ENCODE data around the gene STX8.
"Not testable (repeated sequence)": the region's sequence is repeated elsewhere in the genome, so short reads cannot be mapped to it uniquely, and the experiment has no call there.

Gene STX8

GRCh38 chr17:9383826-9384225 lies 191.8 kb downstream of the STX8 start:
- no peak for DNase-seq

DNA sequence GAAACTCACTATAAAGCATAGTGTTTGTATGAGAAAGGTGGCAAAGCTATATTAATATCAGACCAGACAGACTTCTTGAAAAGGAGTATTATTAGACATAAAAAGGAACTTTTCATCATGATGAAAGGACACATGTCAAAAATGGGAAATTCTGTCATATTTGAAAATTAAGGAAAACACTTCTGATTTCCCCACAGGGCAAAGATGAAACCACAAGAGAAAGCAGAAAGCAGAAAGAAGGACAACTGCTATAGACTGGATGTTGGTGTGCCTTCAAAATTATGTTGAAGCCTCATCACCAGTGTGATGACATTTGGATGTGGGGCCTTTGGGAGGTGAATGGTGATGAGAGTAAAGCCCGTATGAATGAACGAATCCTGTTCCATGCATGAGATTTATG lies 193.0 kb downstream of the STX8 start:
- DNase-seq, result no peak

DNA sequence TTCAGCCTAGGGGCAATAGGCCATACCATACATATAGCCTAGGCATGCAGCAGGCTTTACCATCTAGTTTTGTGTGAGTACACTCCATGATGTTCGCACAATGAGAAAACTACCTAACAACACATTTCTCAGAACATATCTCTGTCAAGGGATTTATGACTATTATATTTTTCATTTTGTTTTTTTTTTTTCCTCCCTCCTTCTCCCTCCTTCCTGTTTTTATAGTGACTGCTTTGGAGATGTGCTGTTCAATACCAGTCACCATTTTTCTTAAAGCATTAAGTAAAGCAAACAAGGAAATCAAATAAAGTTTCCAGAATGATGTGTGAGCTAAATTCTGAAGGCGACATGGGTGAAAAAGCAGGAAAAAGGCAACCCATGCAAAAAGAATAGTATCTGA lies 194.6 kb downstream of the STX8 start:
- no peak for DNase-seq

DNA sequence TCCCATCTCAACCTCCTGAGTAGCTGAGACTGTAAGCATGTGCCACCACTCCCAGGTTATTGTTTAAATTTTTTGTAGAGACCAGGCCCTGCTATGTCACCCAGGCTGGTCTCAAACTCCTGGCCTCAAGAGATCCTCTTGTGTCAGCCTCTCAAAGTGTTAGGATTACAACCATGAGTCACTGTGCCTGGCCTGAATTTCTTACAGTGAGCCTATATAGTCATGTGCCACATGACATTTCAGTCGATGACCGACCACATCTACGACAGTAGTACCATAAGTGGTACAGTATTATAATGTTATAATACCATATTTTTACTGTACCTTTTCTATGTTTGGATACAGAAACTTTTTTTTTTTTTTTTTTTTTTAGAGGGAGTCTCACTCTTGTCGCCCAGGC lies 195.3 kb downstream of the STX8 start:
- DNase-seq, result no peak

- DNase-seq, result not testable (repeated sequence)
Measured at GRCh38 chr17:9376177-9376576, 199.4 kb downstream of the STX8 start.

DNA sequence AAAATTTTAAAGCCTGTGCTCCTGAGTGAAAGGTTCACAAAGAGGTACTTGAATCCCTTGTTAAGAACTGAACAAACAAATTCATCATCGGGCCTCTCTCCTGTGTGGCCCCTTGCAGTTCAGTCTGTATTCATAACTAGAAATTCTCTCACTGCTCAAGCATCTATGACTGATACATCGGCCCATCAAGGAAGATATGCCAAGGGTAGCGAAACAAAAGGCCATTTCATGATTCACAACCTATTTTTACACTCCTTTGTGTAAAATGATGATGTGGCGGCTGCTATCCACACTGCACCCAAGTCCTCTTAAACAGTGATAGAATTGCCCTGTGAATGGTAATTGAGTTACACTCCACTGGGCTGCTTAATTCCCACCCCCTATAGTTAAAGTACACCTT lies 204.6 kb downstream of the STX8 start:
- DNase-seq, result no peak

DNA sequence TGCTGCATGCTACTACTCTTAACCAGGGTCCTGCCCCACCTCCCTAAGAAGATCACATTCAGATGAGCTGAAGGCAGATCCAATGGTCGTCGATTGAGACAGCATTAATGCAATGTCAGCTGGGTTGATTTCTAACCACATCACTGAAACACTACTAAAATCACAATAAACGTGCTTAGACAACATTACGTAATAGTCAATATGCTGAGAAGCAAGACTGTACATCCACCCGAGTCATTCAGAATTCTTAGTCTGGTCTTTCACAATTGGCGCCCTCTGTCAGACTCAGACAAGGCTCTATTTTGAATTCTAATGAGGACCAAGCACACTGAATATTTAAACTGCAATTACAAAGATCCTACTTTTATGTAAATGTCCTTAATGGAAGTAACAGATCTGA lies 205.2 kb downstream of the STX8 start:
- no peak for DNase-seq

DNA sequence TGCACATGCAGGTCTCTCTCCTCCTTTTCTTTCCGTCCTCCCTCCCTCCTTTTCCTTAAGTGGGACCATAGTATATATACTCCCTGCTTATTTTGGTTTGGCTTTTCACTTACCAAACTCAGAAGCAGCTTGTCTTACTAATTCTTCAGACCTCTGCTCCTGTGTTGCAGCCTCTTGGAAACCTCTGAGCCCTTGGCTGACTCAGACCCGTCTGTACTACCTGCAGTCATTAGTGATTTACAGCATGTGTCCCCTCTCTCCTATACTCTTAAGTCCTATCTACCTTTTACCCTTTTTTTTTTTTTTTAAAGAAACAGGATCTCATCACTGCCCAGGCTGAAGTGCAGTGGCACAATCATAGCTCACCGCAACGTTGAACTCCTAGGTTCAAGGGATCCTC lies 207.0 kb downstream of the STX8 start:
- DNase-seq, result no peak

- DNase-seq, result no peak
Measured at GRCh38 chr17:9367156-9367555, 208.5 kb downstream of the STX8 start.

- no peak for DNase-seq
Measured at GRCh38 chr17:9364837-9365430, 210.7 kb downstream of the STX8 start.

DNA sequence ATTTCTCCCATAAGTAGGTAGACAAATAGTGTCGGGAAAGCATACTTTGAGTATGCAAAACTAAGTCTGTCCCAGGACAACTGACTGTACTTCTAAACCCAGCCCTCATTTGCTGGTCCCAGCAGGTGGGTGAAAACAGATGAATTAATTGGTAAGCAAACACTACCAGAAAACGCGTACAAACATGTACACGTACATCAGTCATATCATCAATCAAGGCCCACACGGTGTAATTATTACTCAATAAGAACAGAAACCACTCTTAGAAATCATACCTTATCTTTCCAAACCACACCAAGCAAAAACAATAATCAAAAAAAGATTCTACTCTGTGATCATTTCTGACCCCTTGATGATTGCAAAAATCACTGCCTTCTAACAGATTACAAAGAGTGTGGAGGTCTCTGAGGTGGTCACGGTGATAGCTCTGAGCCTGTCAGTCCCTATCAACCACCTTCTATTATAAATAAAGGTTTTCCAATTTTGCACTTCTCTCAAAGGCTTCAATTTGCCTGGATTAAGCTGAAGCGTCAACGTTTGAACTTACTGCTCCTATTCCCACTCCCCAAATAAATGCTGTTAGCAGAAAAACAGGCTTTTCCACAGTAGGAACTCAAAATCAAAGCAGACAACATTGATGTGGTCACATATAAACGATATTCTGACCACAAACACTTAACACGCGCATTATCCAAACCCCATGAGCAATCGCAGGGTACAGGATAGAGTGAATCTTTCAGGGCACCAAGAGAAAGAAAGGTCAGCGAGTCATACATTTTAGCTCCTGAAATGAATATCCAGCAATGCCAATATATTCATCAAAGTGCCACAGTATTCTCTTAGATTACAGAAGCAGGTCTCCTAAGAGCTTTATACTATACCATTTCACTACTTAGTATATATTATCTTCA lies 211.9 kb downstream of the STX8 start:
- no peak for DNase-seq

DNA sequence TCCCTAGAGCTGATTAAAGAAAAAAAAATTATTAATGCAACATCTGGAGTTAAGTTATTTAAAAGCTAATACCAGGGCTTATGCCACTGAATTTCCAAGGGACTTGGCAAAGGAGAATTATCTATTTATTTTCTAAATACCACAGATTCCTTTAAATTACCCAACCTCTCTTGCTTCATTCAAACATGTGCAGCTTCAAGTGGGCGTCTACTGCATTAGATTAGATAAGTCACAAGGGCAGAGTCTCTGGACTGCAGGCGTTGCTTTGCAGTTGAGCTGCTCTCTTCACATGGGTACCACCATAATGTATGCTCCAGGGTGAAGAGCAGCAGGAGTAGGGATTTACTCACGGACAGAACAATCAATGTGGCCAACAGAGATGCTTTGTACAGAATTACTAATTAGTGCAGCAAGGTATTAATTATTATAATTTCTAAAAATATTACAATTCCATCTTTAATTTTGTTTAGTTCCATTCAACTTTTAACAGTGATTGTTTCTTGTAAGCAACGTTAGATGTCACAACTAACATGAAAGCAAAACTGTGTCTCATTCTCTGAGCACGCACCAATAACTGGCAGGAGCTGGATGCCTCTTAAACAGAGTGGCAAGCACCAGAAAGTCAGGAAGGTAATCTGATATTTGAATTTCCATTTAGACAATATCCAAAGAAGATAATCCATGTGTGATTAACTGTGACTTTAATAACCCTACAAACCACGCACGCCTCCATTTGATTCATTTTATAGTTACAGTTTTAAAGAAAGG lies 214.2 kb downstream of the STX8 start:
- DNase-seq, result no peak

DNA sequence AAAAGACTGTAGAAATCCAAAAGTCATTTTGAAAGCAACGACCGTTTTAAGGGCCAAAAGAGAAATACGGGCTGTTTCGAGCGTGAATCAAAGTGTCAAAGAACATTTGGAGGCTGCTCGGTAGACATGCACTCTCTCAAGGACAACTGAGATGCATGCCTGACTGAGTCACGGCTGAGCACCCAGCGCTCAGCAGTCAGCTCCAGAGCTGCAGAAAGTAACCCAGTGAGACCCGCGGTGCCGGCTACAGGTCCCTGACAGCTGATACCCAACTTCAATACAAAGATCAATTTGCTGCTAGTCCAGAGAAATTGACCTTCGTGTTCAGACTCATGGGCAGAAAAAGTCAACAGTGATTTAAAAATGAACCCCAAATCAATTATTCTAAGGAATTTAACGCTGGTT lies 214.9 kb downstream of the STX8 start:
- no peak for DNase-seq

GRCh38 chr17:9356488-9356911 lies 219.1 kb downstream of the STX8 start:
- DNase-seq, result no peak

DNA sequence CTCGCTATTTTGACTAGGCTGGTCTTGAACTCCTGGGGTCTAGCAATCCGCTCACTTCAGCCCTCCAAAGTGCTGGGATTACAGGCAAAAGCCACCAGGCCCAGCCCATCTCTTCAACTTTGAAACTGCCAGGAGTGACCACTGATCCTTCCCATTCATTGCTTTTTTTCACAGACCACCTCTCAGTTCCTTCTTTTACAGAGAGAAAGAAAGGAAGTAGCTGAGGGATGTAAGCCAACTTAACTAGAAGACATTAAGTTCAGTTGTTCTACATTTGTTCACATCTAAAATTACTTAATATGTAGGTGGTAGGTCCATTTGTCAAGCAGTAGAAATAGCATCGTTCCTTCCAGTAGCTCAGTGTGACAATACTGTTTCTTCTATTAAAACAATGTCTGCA lies 219.8 kb downstream of the STX8 start:
- no peak for DNase-seq

GRCh38 chr17:9355231-9355630 lies 220.4 kb downstream of the STX8 start:
- not testable (repeated sequence) for DNase-seq

GRCh38 chr17:9350080-9350479 lies 225.5 kb downstream of the STX8 start:
- DNase-seq, result no peak

- no peak for DNase-seq
Measured at GRCh38 chr17:9346296-9346926, 229.2 kb downstream of the STX8 start.

DNA sequence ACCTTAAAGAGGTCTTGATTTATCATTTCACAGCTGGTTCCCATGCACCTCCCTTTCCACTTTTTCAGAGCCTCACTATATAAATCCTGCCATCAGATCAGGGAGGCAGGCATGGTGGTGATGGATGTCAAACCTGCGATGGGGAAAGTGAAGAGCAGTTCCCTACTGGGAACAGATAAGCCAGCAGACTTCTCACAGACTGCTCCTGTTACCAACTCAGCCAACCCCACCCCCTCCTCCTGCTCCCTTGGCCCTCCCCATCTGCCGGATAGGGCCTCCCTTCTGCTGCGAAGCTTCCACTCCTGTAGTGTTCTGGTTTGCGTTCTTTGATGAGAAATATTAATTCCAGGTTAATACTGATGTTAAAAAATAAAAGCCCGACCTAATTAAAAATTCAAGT lies 232.1 kb downstream of the STX8 start:
- no peak for DNase-seq

DNA sequence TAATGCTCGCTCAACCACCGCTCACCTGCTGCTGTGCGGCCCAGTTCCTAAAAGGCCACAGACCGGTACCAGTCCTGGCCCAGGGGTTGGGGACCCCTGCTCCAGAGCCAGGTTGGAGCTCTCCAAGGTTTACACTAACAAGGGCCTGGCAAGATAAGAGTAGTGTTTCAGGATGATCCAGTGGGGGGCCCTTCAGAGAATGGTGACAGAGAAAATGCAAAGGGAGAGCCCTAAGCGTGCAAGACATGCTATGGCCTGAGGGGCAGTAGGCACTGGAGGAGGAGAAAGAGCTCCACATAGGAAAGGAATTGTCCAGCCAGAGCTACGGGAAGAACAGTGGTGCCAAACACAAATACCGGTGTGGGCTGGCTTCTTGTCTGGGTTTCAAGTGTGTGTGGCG lies 233.4 kb downstream of the STX8 start:
- no peak for DNase-seq

DNA sequence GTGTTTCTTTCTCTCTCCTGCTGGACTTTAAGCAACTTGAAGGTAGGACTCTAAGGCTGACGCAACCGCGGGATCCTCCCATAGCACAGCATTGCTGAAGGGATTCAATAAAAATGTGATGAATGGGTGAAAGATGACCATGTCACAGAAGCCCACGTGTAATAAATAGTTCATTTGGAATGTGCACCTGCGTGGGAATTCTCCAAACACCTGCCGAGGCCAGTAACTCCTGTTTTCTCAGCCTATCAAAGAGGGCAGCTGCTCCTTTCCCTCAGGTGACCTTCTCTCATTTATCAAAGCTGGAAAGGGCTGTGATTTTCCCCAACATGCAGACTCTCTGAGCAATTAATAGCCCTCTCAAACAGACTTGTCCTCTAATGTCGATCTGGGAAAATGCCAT lies 235.7 kb downstream of the STX8 start:
- DNase-seq, result no peak

DNA sequence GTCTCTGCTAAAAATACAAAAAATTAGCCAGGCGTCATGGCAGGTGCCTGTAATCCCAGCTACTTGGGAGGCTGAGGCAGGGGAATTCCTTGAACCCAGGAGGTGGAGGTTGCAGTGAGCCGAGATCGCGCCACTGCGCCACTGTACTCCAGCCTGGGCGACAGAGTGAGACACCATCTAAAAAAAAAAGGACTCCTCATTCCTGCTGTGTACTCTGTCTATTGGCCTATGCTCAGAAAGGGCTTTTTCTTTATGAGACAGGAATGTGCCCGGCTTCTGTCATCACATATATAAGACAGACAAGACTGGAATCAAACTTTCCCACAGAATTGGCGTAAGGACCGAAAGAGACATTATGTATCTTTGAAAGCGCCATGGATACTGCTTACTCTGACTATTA lies 236.1 kb downstream of the STX8 start:
- not testable (repeated sequence) for DNase-seq

- DNase-seq, result no peak
Measured at GRCh38 chr17:9336817-9337216, 238.8 kb downstream of the STX8 start.
